Measurements from ENCODE around the gene KIF1B. TPM values are rescaled to one million over a fixed set of nuclear protein-coding genes. Genes with fewer than 3 reads are reported as not detected.

KIF1B gene
- total and polyA plus RNA-seq, 10 of the 15 experiments (the other 5 are each of a cell fraction or from before 2014, with no cell fraction given): 2.1 to 16.5 (median 8.7) TPM

DNA sequence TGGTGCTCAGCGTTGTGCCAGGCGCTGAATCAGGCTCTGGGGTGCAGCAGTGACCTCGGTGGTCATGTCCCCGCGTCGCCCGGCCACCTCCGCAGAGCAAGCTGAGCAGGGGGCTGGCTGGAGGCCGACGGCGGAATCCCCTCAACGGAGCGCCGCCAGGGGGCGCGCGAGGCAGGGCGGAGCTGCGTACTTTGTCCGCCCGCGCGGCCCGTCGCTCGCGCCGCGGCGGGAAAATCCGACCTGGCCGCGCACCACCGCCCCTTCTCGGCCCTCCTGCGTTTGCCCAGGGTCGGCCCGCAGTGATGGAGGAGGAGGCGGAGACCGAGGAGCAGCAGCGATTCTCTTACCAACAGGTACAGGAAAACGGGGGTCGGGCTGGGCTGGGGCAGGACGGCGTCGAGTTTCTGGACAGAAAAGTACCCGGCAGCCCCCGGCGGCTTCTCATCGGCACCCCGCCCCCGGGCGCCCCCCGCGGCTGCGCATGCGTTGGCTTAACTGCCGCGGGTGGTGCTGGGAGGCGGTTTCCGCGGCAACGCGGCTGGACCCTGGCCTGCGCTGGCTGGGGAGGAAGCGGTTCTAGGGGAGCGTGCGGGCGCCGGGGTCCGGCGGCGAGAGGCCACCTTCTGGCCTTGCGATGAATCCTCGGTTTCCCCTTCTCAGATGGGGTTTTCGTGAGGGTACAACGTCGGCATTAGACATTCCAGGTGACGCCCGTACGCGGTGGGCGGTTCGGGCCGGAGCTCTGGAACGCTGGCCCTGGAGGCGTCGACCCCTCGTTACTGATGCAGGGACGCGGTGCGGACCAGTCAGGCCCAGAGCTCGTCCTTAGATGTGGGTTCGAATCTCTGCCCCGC lies 220.1 kb downstream of the KIF1B start, which contains the start of gene CENPS (continued):
- no peak for TF ChIP-seq ZBTB4 (CRISPR knock-in tag; IDR thresholded peaks at IDR 0.05)
- TF ChIP-seq RFX5 (IDR thresholded peaks at IDR 0.05; ENCODE audit: low read depth, low read length): no peak
- no peak for TF ChIP-seq TCF3 (IDR thresholded peaks at IDR 0.05; ENCODE audit: borderline replicate concordance, insufficient read depth, low read depth, low read length)
- no peak for TF ChIP-seq NR2C2 (IDR thresholded peaks at IDR 0.05; ENCODE audit: borderline replicate concordance, control insufficient read depth, insufficient read length, low read depth)
- TF ChIP-seq, protein P1, sequence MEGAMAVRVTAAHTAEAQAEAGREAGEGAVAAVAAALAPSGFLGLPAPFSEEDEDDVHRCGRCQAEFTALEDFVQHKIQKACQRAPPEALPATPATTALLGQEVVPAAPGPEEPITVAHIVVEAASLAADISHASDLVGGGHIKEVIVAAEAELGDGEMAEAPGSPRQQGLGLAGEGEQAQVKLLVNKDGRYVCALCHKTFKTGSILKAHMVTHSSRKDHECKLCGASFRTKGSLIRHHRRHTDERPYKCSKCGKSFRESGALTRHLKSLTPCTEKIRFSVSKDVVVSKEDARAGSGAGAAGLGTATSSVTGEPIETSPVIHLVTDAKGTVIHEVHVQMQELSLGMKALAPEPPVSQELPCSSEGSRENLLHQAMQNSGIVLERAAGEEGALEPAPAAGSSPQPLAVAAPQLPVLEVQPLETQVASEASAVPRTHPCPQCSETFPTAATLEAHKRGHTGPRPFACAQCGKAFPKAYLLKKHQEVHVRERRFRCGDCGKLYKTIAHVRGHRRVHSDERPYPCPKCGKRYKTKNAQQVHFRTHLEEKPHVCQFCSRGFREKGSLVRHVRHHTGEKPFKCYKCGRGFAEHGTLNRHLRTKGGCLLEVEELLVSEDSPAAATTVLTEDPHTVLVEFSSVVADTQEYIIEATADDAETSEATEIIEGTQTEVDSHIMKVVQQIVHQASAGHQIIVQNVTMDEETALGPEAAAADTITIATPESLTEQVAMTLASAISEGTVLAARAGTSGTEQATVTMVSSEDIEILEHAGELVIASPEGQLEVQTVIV (IDR thresholded peaks at IDR 0.05; ENCODE audit: borderline replicate concordance, partially characterized antibody): no peak
- TF ChIP-seq BMI1 (IDR thresholded peaks at IDR 0.05; ENCODE audit: borderline replicate concordance): no peak
- TF ChIP-seq WRNIP1 (IDR thresholded peaks at IDR 0.05; ENCODE audit: borderline replicate concordance, low read depth, low read length): 0 out of 2 replicates have a peak, but pooled peaks have one; percentile 42
- TF ChIP-seq BHLHE40 (IDR thresholded peaks at IDR 0.05; ENCODE audit: borderline replicate concordance in 1 of 2, low read depth in 2 of 2, low read length in 1 of 2): peak; percentile 66 to 68; a peak in 3 of 4 replicates
- TF ChIP-seq SIN3A (IDR thresholded peaks at IDR 0.05; ENCODE audit: low read depth, low read length): peak; percentile 99
- TF ChIP-seq NR2F1 (conservative IDR thresholded peaks at IDR 0.05): peak; percentile 49
- TF ChIP-seq ETV6 (conservative IDR thresholded peaks at IDR 0.05 in 1 of 2, IDR thresholded peaks at IDR 0.05 in 1 of 2; ENCODE audit: borderline replicate concordance in 1 of 2, low read depth in 1 of 2): no peak
- TF ChIP-seq LARP7 (IDR thresholded peaks at IDR 0.05): peak; percentile 68
- 0 out of 2 replicates have a peak, but pooled peaks have one; percentile 2 for TF ChIP-seq MLLT1 (IDR thresholded peaks at IDR 0.05)
- TF ChIP-seq SMAD1 (IDR thresholded peaks at IDR 0.05; ENCODE audit: low read depth, partially characterized antibody): no peak
- TF ChIP-seq MTA2 (IDR thresholded peaks at IDR 0.05; ENCODE audit: low read depth): no peak
- no peak for TF ChIP-seq MYC (IDR thresholded peaks at IDR 0.05; ENCODE audit: insufficient read depth, insufficient read length, insufficient replicate concordance, low read length, severe bottlenecking)
- TF ChIP-seq ZNF384 (IDR thresholded peaks at IDR 0.05; ENCODE audit: borderline replicate concordance, low read depth, low read length): no peak
- TF ChIP-seq RCOR1 (conservative IDR thresholded peaks at IDR 0.05; ENCODE audit: low read depth, low read length): 0 out of 2 replicates have a peak, but pooled peaks have one; percentile 37
- TF ChIP-seq PML (IDR thresholded peaks at IDR 0.05; ENCODE audit: low read length): peak; percentile 49; the same call in 1 of the 2 replicates
